ENCODE data around the gene UBN1.

DNA sequence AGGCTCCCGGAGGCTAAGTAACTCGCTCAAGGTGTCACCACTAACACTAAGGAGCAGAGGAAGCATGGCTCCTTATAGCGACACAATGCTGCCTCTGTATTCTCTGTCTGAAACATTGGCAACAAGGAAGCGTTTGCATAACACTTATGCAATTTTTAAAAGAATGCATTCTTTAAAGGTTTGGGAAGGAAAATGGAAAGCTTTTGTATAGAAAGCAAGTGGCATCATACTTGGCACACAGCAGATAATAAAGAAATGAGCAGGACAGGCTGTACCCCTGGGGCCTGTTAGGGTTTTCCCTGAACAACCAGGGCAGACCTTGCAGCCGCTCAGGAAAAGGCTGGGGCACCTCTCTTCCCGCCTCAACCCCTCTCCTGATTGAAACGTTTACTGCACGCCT is 52.8 kb downstream of the UBN1 start:
- no peak for TF ChIP-seq YY1 (IDR thresholded peaks at IDR 0.05; ENCODE audit: insufficient read depth, insufficient read length)
- TF ChIP-seq SUZ12 (IDR thresholded peaks at IDR 0.05; ENCODE audit: extremely low read depth, insufficient read depth, insufficient read length): no peak
- TF ChIP-seq ZNF274 (IDR thresholded peaks at IDR 0.05; ENCODE audit: low read depth, low read length): no peak
